Left cardiac atrium (tissue), 2 donors: ENCODE measurements around the gene MANSC4. TPM values are rescaled to one million over a fixed set of nuclear protein-coding genes. Genes with fewer than 3 reads are reported as not detected.

ENCODE experiments used
- total RNA-seq, 2 donors: library from RNA; stranded (reverse); fragmentation: NEBNext Ultra II Directional; extraction: Animal tissue kit (Norgen Biotek cat#: 25700); gene quantifications; one replicate each; pipeline ENCODE4 v1.2.1, GENCODE V29; 2021
- donor health status: DM: no; HTN: yes; CAD: no; lungs with severe emphysema.
- donor health status: DM: yes; HTN: yes; CAD: no.

Gene MANSC4
- total RNA-seq, 2 donors from 2014 or later, result not detected

Other genes starting within 250 kb of the MANSC4 start
- gene REP15, start 83.8 kb downstream of the MANSC4 start, total RNA-seq, result 1 to 10 TPM; 3.2 to 3.5 TPM
- gene MRPS35, start 69.4 kb downstream of the MANSC4 start, total RNA-seq, result 10 to 100 TPM; 40.6 to 44.6 TPM
- 10 to 100 TPM in 1 of 2 donors, 1 to 10 TPM in 1; 7.0 to 12.7 TPM for gene KLHL42, start within 50 bp of the MANSC4 start, total RNA-seq
- gene PTHLH, start 192.5 kb upstream of the MANSC4 start, total RNA-seq, result 10 to 100 TPM in 1 of 2 donors, under 1 TPM in 1; 0.41 to 11.6 TPM